Nephron progenitor cell (in vitro differentiated cells): Measurements from ENCODE around the gene PCDH9.

ENCODE experiments used
- DNase-seq: peaks from one replicate; pipeline ENCODE4 v3.0.0; 2021
- H3K27ac Mint-ChIP-seq: 2 replicates; pipeline ENCODE4 v1.8.0; 2021; ENCODE audit warnings: mild to moderate bottlenecking, moderate library complexity, mixed read lengths
- H3K27me3 Mint-ChIP-seq: 2 replicates; pipeline ENCODE4 v1.8.0; 2021; ENCODE audit warnings: mild to moderate bottlenecking, low read depth, mixed read lengths; ENCODE audit not compliant: poor library complexity
- H3K36me3 Mint-ChIP-seq: 2 replicates; pipeline ENCODE4 v1.8.0; 2021; ENCODE audit warnings: low read depth, mixed read lengths
- H3K4me1 Mint-ChIP-seq: 2 replicates; pipeline ENCODE4 v1.8.0; 2021; ENCODE audit warnings: mixed read lengths
- H3K4me3 Mint-ChIP-seq: 2 replicates; pipeline ENCODE4 v1.8.0; 2021; ENCODE audit warnings: mild to moderate bottlenecking, moderate library complexity, mixed read lengths
- H3K9me3 Mint-ChIP-seq: 2 replicates; pipeline ENCODE4 v1.8.0; 2021; ENCODE audit warnings: mild to moderate bottlenecking, moderate library complexity, mixed read lengths
- TF ChIP-seq, protein P1 (sequence below): fragments of 200-600 bp; sonication (generic); IDR thresholded peaks from 2 replicates; pipeline ENCODE4 v1.5.0; 2021; ENCODE audit warnings: antibody characterized with exemption

PCDH9 gene

GRCh38 chr13:66926200-66926850, 303.8 kb downstream of the PCDH9 start:
- TF ChIP-seq, protein P1, sequence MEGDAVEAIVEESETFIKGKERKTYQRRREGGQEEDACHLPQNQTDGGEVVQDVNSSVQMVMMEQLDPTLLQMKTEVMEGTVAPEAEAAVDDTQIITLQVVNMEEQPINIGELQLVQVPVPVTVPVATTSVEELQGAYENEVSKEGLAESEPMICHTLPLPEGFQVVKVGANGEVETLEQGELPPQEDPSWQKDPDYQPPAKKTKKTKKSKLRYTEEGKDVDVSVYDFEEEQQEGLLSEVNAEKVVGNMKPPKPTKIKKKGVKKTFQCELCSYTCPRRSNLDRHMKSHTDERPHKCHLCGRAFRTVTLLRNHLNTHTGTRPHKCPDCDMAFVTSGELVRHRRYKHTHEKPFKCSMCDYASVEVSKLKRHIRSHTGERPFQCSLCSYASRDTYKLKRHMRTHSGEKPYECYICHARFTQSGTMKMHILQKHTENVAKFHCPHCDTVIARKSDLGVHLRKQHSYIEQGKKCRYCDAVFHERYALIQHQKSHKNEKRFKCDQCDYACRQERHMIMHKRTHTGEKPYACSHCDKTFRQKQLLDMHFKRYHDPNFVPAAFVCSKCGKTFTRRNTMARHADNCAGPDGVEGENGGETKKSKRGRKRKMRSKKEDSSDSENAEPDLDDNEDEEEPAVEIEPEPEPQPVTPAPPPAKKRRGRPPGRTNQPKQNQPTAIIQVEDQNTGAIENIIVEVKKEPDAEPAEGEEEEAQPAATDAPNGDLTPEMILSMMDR = no peak
- Mint-ChIP-seq H3K27me3 (no peaks in the 10 kb centered on the region), H3K4me1 (peaks cover 11% of the 10 kb centered on the region), H3K4me3 (no peak overlapping the region), H3K36me3 (no peaks in the 10 kb centered on the region), H3K27ac (no peak overlapping the region), H3K9me3 (no peaks in the 10 kb centered on the region)
- DNase-seq = no peak

DNA sequence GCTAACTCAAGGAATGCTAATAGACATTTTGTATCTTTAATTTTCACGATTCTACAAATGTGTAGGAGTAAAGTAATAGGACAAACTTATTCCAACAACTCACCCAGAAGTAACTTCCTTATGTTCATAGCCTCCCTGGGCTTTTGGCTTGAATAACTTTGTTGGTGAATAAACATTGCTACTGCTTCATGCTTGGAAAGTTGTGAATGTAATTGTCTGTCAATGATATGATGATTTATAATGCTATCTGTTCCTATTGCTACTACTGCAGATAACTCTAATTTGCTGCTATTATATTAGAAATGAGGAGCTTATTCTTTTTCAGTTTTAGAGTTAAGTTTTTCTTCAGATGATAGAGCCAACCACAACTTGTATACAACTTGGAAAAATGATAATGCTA, 307.7 kb downstream of the PCDH9 start:
- TF ChIP-seq, protein P1 = no peak
- H3K4me1 Mint-ChIP-seq = peaks cover 10% of the 10 kb centered on the region
- H3K27me3 Mint-ChIP-seq = no peaks in the 10 kb centered on the region
- H3K9me3 Mint-ChIP-seq = no peaks in the 10 kb centered on the region
- no peak overlapping the region for H3K4me3 Mint-ChIP-seq
- no peak for DNase-seq
- no peak overlapping the region for H3K27ac Mint-ChIP-seq
- no peaks in the 10 kb centered on the region for H3K36me3 Mint-ChIP-seq

DNA sequence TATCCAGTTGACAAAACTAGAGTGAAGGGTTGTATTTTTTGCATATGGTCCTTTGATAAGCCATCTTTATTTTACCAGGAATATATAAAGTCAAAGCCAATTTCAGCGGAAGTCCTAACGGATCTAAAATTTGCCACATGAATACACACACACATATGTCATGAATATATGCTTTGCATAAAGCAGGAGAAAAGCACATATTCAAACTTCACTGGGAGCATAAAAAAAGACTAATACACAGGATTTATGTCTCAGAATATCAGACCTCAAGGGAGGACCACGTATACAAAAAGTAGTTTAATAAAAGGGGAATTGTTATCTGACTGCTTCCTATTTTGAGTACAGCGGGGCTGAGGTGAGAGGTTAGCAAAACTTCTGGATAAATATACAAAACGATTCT, 308.7 kb downstream of the PCDH9 start:
- no peak for DNase-seq
- Mint-ChIP-seq H3K4me1 (no peaks in the 10 kb centered on the region), H3K4me3 (no peak overlapping the region), H3K27me3 (no peaks in the 10 kb centered on the region), H3K36me3 (no peaks in the 10 kb centered on the region), H3K9me3 (no peaks in the 10 kb centered on the region), H3K27ac (no peak overlapping the region)
- TF ChIP-seq, protein P1 = no peak

- Mint-ChIP-seq H3K27ac (no peak overlapping the region), H3K9me3 (no peaks in the 10 kb centered on the region), H3K4me3 (no peak overlapping the region), H3K4me1 (peaks cover 5% of the 10 kb centered on the region), H3K27me3 (no peaks in the 10 kb centered on the region), H3K36me3 (no peaks in the 10 kb centered on the region)
- no peak for DNase-seq
- TF ChIP-seq, protein P1 = no peak
These were observed 314.4 kb downstream of the PCDH9 start for GRCh38 chr13:66915596-66916185.

DNA sequence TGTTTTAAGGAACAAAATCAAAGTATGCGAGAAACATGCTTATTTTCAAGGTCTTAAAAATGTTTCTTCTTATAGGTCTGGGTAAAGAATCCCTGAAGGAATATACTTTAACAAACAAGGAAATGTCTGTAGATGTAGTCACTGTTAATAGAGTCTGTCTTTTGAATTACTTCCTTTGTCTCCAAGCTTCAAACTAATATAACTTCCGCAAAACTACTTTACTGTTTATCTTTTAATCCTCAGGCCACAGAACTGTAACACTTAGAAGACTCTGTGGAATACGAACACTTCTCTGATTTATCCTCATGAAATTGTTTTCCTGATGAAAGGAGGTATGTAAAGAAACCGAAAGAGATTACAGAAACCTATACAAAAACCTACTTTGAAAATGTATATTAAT, 316.0 kb downstream of the PCDH9 start:
- TF ChIP-seq, protein P1 = no peak
- Mint-ChIP-seq H3K9me3 (no peaks in the 10 kb centered on the region), H3K36me3 (no peaks in the 10 kb centered on the region), H3K4me1 (peaks cover 5% of the 10 kb centered on the region), H3K27ac (peak overlapping the region; percentile 66), H3K4me3 (no peak overlapping the region), H3K27me3 (no peaks in the 10 kb centered on the region)
- DNase-seq = no peak

DNA sequence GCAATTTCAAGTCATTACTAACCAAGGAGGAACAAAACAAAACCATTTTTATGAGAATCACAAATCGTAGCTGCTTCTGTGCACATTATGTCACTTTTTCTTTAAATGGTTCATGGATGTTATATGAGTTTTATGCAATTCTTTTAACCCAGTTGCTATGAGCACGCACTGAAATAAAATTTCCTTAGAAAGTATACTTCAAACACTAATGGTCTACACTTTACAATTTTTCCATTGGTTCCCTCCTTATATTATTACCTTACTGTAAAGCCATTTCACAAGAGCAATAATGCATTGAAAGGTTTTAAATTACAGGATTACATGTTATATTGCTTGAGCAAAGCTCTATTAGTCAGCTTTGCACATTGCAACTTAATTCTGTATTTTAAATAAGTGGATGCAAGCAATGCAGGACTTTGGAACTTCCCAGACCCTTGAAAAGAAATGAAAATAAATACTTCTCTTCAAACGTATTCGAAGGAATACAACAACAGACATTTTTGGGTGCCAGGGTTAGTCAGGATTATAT, 318.7 kb downstream of the PCDH9 start:
- no peak overlapping the region for H3K27ac Mint-ChIP-seq
- H3K27me3 Mint-ChIP-seq = no peaks in the 10 kb centered on the region
- TF ChIP-seq, protein P1 = no peak
- DNase-seq = no peak
- H3K4me1 Mint-ChIP-seq = peaks cover 5% of the 10 kb centered on the region
- no peaks in the 10 kb centered on the region for H3K9me3 Mint-ChIP-seq
- H3K36me3 Mint-ChIP-seq = no peaks in the 10 kb centered on the region
- H3K4me3 Mint-ChIP-seq = no peak overlapping the region
